T-helper 1 cell treated with Interleukin-12 subunit alpha and Interleukin-12 subunit beta and Interleukin-4 antibody, amounts not matched to agents 30 ng/mL and 1 ng/mL, for 36 hours (primary cell): ENCODE data around the gene ASAP2. TPM values are rescaled to one million over a fixed set of nuclear protein-coding genes. Genes with fewer than 3 reads are reported as not detected.

ENCODE experiments used
- intact Hi-C: fragments of 100-400 bp; cut with micrococcal nuclease; formaldehyde crosslinking; loops from one replicate; pipeline ENCODE4 v1.15.1; 2024
- total RNA-seq: library from RNA; stranded (reverse); gene quantifications from 2 replicates; pipeline ENCODE4 v1.2.3, GENCODE V29; 2022

ASAP2 gene
- total RNA-seq, 1 donor from 2014 or later, result 0.20 TPM

DNA sequence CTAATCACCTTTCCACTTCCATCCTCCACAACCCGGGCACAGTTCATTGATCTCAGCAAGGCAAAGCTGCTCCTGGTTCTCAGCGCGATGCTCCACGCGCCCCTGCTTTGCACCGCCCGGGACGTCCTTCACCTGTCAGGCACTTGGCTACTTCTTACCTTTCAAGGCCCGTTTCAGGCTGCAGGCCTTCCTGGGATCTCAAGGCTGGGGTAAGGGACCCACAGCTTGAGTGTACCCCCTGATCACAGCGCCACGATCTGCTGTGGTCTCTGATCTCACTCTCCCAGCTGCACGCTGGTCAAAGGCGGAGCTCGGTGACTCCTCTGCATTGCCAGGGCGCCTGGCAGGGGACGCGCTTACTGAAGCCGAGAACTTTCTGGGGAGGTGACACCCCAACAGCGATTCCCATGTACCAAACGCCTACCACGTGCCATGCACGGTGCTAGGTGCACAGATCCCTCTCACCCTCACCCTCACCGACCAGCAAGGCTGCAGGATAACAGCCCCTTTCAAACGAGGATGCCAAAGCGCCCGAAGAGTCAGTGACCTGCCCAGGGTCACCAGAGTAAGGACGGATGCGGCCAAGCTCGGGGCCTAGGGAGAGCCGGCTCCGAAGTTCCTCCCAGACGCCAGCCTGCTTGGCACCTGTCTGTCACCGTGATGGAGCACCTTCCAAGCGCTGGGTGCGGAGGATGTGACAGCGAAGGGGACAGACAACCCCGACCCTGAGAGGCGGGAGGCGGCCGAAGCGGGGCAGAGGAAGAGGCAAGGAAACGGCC lies 215.9 kb downstream of the ASAP2 start:
- intact Hi-C loops, result loop anchor here (1.0 to 10.0 kb wide), 20 partner anchors 52 to 1735 kb away; partner anchors contain the start of genes ADAM17, ASAP2, GRHL1 and HPCAL1

DNA sequence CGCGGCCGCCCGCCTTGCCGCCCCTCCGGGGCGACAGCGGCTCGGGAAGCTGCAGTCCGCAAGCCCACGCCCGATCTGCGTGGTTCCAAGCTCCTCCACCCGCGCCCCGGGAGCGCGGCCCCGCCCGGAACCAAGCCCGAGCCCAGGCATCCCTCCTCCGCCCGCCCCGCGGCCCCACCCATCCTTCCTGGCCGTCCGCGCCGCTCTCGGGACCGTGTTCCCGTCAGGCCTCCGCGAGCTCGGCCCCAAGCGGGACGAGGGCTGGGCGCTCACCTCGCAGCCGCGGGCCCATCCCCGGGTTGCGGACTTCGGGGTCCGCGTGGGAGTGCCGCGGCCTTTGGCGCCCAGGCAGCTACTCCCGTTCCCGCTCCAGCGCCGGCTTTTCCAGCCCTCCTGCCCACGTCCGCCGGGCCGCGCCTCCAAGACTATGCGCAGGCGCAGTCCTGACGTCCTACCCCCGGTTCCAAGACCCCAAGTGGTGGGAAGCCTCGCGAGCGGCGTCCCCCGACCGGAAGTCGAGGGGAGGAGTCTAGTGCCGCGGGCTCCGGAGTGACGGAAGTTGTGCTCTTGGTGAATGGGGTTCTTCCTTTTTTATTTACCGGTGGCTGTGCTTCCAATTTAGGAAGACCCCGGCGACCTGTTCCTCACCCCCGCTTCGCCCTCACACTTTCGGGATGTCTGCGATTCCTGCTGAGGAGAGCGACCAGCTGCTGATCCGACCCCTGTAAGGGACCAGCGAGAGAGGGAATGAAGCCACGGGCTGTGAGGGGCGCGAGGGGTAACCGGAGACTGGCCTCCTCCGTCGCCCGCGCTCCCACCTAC lies 216.7 kb downstream of the ASAP2 start, which contains the start of the genes CPSF3 and ITGB1BP1:
Gene CPSF3, plus strand, starts transcription at position 555 of the 822 bp plus-strand sequence. Its CDS starts 120 bp downstream, at position 675.
Gene ITGB1BP1, minus strand, starts transcription at position 429 of the 822 bp plus-strand sequence. CDS start 4,831 bp downstream, outside the sequence.
- intact Hi-C loops, result loop anchor here (1.0 to 10.0 kb wide), 19 partner anchors 51 to 1734 kb away; partner anchors contain the start of genes ADAM17, ASAP2, GRHL1 and HPCAL1

DNA sequence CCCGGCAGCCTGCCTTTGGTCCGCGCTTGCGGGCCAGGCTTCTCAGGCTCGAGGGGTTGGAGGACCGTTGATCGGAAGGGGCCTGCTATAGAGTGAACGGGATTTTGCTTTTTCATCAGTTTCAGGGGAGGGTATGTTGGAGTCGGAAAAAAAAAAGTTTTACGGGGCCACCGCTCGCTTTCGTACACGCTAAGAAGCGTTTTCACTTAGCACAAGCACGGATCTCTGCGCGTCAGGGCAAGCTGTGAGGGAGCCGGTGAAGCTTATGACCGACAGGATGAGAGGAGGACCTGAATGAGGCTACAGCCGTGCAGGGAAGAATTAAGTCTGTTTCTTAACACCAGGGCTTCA lies 217.3 kb downstream of the ASAP2 start:
- intact Hi-C loops, result loop anchor here (1.0 to 10.0 kb wide), 20 partner anchors 50 to 1733 kb away; partner anchors contain the start of genes ADAM17, ASAP2, GRHL1 and HPCAL1

DNA sequence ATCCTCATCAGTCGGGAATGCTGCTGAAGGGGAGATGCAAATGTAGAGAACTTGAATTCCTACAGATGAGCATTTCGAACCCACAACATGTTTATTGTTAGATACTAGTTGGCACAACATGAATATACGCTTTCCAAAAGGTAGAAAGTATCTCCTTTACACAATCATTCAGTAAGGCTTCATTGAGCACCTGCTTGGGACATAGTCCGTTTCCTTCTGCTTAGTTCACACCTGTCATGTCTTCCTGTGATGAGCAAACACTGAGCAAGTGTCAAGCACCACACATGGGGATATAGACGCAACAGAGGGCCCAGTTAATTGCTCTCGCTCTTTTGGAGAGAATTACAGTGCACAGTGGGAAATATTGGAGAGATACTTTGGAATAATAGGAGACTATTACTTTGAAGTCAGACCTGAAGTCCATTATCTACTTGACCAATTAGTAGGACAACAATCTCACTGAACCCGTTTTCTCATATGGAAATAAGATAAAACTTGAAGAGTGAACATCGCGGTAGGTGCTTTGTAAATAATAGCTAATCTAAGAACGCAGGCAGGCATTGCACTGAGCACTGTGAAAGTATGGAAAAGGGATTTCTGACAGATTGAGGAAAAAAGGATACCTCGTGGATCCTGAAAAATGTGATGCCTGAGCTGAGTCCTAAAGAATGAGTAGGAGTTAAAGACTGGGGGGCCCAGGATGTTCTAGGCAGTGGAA lies 218.0 kb downstream of the ASAP2 start:
- intact Hi-C loops, result loop anchor here (1.0 to 10.0 kb wide), 8 partner anchors 278 to 1733 kb away; partner anchors contain the start of genes HPCAL1, MBOAT2, PDIA6 and RRM2

DNA sequence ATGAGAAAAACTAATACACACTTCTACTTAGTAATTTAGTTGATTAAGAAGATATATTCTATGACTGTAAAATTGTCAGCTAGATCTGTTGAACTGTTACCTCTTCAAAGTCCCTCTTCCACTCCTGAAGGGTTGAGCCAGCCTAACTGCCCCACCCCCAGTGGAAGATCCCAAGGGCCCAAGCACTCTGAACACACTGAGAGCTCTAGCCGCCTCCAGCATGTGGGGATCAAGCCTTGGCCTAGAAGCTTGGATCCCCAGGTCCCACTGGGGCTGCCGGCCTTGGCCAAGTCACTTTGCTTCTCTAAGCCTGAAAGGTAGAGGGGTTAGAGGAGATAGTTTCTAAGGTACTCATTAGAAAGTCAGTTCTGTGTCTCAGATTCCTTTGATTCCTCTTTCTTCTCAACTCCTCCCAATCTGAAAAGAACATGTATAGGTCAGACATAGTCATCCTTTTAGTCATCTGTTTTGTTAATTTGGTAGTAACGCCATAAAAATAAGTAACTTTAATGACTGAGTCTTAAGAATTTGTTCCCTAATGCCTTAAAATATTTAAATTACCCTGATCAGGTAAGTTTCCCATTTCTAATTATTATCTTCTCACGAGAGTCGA lies 222.5 kb downstream of the ASAP2 start:
- intact Hi-C loops, result loop anchor here (10.0 kb wide), 1 partner anchor 876 kb away; the partner anchor contains the start of gene HPCAL1

DNA sequence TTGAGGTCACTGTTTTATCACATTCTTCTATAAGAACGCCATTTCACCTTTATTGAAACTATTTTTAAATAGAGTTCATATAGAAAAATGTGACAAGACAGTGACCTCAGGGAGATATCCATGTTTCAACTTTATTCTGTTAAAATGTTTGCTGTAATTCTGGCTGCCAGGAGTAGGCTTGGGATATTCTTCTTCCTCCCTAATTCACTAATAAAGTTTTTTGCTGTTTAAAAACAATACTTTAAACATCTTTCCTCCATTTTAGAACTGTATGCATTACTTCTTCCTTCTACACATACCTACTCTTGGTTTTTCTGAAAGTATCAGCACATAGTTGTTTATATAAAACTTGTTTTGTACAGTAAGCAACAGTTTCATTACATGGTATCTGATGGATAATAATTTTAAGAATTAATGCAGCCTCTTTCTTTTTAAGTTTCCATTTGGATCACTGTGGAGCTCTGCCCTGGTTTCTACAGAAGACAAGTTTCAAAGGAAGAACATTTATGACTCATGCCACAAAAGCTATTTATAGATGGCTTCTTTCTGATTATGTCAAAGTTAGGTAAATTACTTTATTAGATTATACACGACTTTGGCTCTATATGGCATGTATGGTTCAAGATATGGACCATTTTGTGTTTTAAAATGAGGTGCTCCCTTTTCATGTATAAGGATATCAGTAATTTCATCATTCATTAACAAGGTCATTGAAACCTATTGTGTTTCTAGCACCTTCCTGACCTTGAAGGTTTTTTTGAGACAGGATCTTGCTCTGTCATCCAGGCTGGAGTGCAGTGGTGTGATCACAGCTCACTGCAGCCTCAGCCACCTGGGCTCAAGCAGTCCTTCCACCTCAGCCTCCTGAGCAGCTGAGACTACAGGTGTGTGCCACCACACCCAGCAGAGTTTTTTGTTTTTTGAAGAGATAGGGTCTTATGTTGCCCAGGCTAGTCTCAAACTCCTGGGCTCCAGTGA lies 224.0 kb downstream of the ASAP2 start:
- intact Hi-C loops, result no loop called here

DNA sequence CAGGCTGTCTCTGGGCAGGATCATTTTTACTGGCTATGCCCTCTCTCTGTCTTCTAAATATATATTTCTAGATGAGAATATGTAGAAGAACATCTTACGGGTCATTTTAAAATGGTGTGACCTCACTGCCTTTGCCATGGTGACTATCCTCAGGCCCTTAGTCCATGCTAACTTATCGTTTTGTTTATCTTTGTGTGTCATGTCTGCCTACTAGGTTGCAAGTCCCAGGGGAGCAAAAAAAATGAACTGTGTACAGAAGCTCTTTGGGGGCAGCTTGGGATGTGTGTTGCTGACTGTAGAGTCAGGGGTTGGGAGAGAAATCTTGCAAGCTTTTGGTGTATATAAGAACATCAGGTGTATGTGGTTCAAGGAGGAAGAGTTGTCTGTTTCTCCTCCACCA lies 227.9 kb downstream of the ASAP2 start:
- intact Hi-C loops, result no loop called here

DNA sequence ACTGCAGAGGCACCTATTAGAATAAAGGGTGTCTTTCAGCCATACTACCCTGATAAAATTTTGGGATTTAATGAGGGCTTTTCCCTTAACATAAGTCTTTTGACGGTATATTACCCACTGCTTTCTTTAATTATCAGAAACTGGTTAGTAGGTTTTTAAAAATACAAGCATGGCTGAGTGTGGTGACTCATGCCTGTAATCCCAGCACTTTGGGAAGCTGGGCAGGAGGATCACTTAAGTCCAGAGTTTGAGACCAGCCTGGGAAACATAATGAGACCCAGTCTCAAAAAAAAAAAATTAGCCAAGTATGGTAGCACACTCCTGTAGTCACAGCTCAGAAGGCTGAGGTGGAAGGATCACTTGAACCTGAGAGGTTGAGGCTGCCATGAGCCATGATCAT lies 232.9 kb downstream of the ASAP2 start:
- intact Hi-C loops, result no loop called here

DNA sequence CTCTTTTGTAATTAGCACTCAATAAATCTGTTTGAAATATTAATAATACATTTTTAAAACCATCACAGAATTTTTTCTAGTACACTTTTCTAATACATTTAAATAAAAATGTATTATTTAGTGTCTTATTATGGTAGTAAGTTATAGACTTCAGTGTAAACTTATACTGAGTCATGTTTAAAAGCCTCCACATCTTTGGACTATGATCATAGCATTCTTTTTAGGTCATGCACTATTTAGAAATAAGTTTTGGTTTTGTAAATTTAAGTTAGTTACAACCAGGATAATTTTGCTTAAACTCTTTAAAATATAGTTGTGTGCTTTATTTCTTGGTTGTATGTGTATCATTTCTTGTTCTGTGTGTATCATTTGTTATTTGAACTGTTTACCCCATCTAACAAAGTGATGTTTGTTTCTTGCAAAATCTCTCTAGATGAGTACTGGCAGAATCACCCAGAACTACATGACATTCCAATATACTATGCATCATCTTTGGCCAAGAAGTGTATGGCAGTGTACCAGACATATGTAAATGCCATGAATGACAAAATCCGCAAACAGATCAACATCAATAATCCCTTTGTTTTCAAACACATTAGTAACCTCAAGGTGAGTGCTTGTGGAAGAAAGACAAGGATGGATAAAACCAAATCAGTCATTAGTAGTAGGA lies 233.6 kb downstream of the ASAP2 start:
- intact Hi-C loops, result no loop called here

DNA sequence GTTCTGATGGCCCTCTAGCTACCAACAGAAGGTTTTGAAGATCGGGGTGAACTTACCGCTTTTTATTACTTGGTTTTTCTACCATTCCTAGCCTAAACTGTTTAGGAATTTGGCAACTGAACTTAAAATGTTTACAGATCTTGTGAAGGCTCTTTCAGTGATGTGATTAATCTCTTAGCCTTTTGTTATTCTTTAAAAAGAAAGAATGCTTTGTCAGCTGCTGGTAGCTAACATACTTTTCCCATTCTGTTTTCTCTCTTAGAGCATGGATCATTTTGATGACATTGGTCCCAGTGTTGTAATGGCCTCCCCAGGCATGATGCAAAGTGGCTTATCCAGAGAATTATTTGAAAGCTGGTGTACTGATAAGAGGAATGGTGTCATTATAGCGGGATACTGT lies 234.9 kb downstream of the ASAP2 start:
- intact Hi-C loops, result no loop called here

DNA sequence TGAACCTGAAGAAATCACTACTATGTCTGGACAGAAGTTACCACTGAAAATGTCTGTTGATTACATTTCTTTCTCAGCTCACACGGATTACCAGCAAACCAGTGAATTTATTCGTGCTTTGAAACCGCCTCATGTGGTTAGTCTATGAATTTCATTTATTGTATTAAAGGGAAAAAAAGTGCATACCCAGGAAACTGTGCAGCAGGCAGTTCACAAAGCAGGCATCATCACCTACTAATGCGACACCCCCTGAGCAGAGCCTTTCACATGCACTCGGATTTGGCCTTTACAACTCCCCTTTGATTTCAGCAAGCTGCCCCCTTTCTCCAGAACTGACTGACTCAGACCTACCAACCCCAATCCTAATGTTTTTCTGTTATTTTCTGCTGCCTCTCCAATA lies 236.9 kb downstream of the ASAP2 start:
- intact Hi-C loops, result no loop called here

DNA sequence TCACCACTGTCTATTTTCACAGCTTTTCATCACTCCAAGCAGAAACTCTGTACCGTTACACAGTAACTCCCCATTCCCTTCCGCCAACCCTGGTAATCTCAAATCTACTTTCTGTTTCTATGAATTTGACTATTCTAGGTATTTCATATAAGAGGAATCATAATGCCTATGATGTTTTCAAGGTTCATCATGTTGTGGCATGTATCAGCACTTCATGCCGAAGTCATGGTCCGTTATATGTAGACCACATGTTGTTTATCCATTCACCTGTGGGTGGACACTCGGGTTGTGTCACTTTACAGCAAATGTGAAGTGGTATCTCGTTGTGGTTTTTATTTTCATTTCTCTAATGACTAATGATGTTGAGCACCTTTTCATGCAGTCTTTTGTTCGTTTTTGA lies 238.5 kb downstream of the ASAP2 start:
- intact Hi-C loops, result no loop called here

DNA sequence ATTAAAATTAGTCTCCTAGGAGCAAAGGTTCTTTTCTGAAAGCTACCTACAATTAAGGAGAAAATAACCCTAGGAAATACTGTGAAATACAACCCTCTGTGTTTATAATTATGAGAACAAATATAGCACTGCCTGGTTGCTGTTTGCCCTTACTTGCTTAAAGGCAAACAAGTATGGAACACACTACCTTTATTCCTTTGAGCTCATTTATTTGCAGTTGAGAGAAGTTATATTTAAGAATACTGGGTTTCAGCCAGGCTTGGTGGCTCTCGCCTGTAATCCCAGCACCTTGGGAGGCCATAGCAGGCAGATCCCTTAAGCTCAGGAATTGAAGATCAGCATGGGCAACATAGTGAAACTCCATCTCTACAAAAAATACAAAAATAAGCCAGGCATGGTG lies 244.6 kb downstream of the ASAP2 start:
- intact Hi-C loops, result no loop called here

Other genes starting within 250 kb of the ASAP2 start
- 3.4 and 4.7 TPM in 2 replicates for gene MBOAT2, start 203.1 kb upstream of the ASAP2 start, total RNA-seq
- gene ITGB1BP1, start 216.7 kb downstream of the ASAP2 start, total RNA-seq, result 108 and 114 TPM in 2 replicates
- 46.0 and 47.9 TPM in 2 replicates for gene CPSF3, start 216.8 kb downstream of the ASAP2 start, total RNA-seq